HepG2 (cell line): ENCODE measurements around the gene UQCR11. TPM values are rescaled to one million over a fixed set of nuclear protein-coding genes. Genes with fewer than 3 reads are reported as not detected.

Source experiments
- ATF2 ChIP-seq: sonication (generic); formaldehyde crosslinking; IDR thresholded peaks from 2 replicates; pipeline ENCODE4 v1.4.0; 2020; ENCODE audit warnings: missing genetic modification reagents
- BHLHE40 ChIP-seq: IDR thresholded peaks from 2 replicates; pipeline ENCODE4 v1.6.1; 2011; ENCODE audit warnings: low read length, improper control_type of control experiment
- CHCHD3 ChIP-seq: sonication (generic); formaldehyde crosslinking; IDR thresholded peaks from 2 replicates; pipeline ENCODE4 v1.8.0; 2022; ENCODE audit warnings: mild to moderate bottlenecking, missing genetic modification reagents, moderate library complexity
- GRHL1 ChIP-seq: sonication (generic); formaldehyde crosslinking; conservative IDR thresholded peaks from 2 replicates; pipeline ENCODE4 v1.8.0; 2022; ENCODE audit warnings: missing genetic modification reagents
- HNF4A ChIP-seq: sonication (generic); formaldehyde crosslinking; IDR thresholded peaks from 2 replicates; pipeline ENCODE4 v1.4.0; 2020; ENCODE audit warnings: missing genetic modification reagents
- HNRNPK ChIP-seq: fragments of 200-400 bp; formaldehyde crosslinking; IDR thresholded peaks from 2 replicates; pipeline ENCODE4 v1.6.1; 2018; ENCODE audit warnings: low read length, low read depth, moderate library complexity, mild to moderate bottlenecking; ENCODE audit not compliant: poor library complexity, severe bottlenecking
- HOXD1 ChIP-seq: sonication (generic); formaldehyde crosslinking; IDR thresholded peaks from 2 replicates; pipeline ENCODE4 v1.5.0; 2020; ENCODE audit warnings: missing genetic modification reagents
- IRF2 ChIP-seq: IDR thresholded peaks from 2 replicates; pipeline ENCODE4 v1.6.1; 2018; ENCODE audit warnings: missing genetic modification reagents, missing compliant biosample characterization
- KAT7 ChIP-seq: IDR thresholded peaks from 2 replicates; pipeline ENCODE4 v1.6.1; 2018; ENCODE audit warnings: borderline replicate concordance, missing compliant biosample characterization
- SATB2 ChIP-seq: sonication (generic); formaldehyde crosslinking; IDR thresholded peaks from 2 replicates; pipeline ENCODE4 v1.5.0; 2020; ENCODE audit warnings: missing genetic modification reagents
- SOX6 ChIP-seq, 2 experiments: fragments of 450-650 bp in 1 of 2; sonication (generic) in 1 of 2; formaldehyde crosslinking in 1 of 2; IDR thresholded peaks; 2 replicates each; pipeline versions ENCODE4 v1.4.0 to v1.6.1; 2017 to 2020; ENCODE audit warnings: antibody characterized with exemption in 1 of 2, mild to moderate bottlenecking in 1 of 2, missing genetic modification reagents in 1 of 2
- SRSF4 ChIP-seq: fragments of 200-400 bp; formaldehyde crosslinking; IDR thresholded peaks from one replicate; pipeline ENCODE4 v1.6.1; 2018; ENCODE audit warnings: mild to moderate bottlenecking, low read depth, low read length, moderate library complexity; ENCODE audit not compliant: poor library complexity, severe bottlenecking
- SUZ12 ChIP-seq: fragments of 150-350 bp; IDR thresholded peaks from 2 replicates; pipeline ENCODE4 v1.6.1; 2014; ENCODE audit warnings: low read depth, low read length
- ZBTB7A ChIP-seq: sonication (generic); formaldehyde crosslinking; IDR thresholded peaks from 2 replicates; pipeline ENCODE4 v1.8.0; 2022; ENCODE audit warnings: mild to moderate bottlenecking, missing genetic modification reagents
- ZNF569 ChIP-seq: sonication (generic); formaldehyde crosslinking; IDR thresholded peaks from 2 replicates; pipeline ENCODE4 v1.5.0; 2020; ENCODE audit warnings: mild to moderate bottlenecking, missing genetic modification reagents, moderate library complexity, borderline replicate concordance
- ZNF572 ChIP-seq: sonication (generic); formaldehyde crosslinking; IDR thresholded peaks from 2 replicates; pipeline ENCODE4 v1.5.1; 2020; ENCODE audit warnings: mild to moderate bottlenecking, missing genetic modification reagents
- ZNF580 ChIP-seq: IDR thresholded peaks from 2 replicates; pipeline ENCODE4 v1.6.1; 2016; ENCODE audit warnings: low read depth, borderline replicate concordance
- ZNF83 ChIP-seq: sonication (generic); formaldehyde crosslinking; IDR thresholded peaks from 2 replicates; pipeline ENCODE4 v1.4.0; 2020; ENCODE audit warnings: missing genetic modification reagents, mild to moderate bottlenecking, borderline replicate concordance
- ZSCAN21 ChIP-seq: sonication (generic); formaldehyde crosslinking; IDR thresholded peaks from 2 replicates; pipeline ENCODE4 v1.8.0; 2022; ENCODE audit warnings: mild to moderate bottlenecking, missing genetic modification reagents, moderate library complexity, borderline replicate concordance
- polyA plus RNA-seq, 8 experiments: library from polyadenylated mRNA; depleted of rRNA in 3 of 8; stranded (reverse) in 7 of 8; unstranded in 1 of 8; fragments of >200 nt; fragmentation: Illumina TruSeq in 4 of 8; extraction: Trizol in 4 of 8; gene quantifications; 2 replicates each; pipeline versions ENCODE4 v1.2.1 to v1.2.3, GENCODE V29; 2011 to 2016; ENCODE audit warnings: low read depth in 4 of 8, missing spikeins in 1 of 8, mixed read lengths in 1 of 8; ENCODE audit not compliant: insufficient read depth in 1 of 8
- total RNA-seq, 5 experiments: library from RNA; depleted of rRNA; stranded (reverse); fragments of >200 nt; fragmentation: Illumina TruSeq; extraction: Trizol; gene quantifications; 2 replicates each; pipeline ENCODE4 v1.2.3, GENCODE V29; 2016; ENCODE audit warnings: low read depth in 1 of 5

Gene UQCR11
- total and polyA plus RNA-seq, 2 of the 13 experiments (the other 11 are each of a cell fraction or from before 2014, with no cell fraction given), result 125 to 214 TPM

DNA sequence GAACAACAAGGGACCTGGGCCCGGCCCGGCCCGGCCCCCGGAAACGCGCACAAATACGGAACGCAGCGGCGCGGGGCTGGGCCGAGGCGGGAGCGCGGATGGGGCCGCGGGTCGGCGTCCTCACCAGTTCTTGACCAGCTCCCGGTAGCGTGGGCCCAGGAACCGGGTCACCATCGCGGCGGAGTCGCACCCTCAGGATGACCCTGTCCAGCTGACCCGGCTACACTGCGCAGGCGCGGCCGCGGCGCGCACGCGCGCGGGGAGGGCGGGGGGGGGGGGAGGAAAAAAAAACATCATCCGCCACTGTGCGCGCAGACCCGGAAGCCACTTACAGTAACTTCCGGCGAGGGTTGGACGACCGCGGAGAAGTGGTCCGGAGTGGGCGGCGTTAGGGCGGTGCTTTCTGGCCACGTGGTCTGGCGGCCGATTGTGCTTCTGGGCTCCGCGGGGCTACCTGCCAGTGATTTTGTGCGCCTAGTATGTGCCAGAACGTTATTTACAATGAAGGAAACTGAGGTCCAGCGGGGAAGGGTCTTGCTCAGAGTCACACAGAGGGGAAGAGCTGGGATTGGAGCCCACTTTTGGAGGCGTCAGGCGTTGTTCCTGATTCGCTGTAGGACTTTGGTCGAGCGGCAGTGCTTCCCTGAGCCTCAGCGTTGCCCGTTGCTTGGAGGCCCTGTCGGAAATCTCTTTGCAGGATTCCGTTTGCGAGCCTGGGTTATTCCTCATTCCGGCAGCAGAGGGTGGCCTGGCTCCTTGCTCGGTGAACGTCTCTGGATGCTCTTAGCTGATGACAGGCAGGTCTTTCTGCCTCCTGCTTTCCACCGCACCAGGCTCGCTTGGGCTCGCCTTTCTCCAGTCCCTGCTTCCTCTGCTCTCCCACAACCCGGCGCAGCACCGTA, at the start of gene UQCR11 (continued):
- TF ChIP-seq ZSCAN21 (0 out of 2 replicates have a peak, but pooled peaks have one; percentile 40), HNF4A (CRISPR knock-in tag) (peak; percentile 73), IRF2 (CRISPR knock-in tag) (no peak), SATB2 (CRISPR knock-in tag) (no peak), GRHL1 (no peak), SUZ12 (no peak), HOXD1 (CRISPR knock-in tag) (no peak), CHCHD3 (peak; percentile 42; the same call in 1 of the 2 replicates), KAT7 (CRISPR knock-in tag) (peak; percentile 11; the same call in 1 of the 2 replicates), ATF2 (CRISPR knock-in tag) (peak; percentile 56), HNRNPK (peak; percentile 26), ZNF83 (CRISPR knock-in tag) (no peak; the same call in 1 of the 2 replicates), ZNF580 (CRISPR knock-in tag) (peak; percentile 71; the same call in 1 of the 2 replicates), SRSF4 (no peak), ZNF572 (0 out of 2 replicates have a peak, but pooled peaks have one; percentile 33), BHLHE40 (no peak), ZNF569 (CRISPR knock-in tag) (no peak), SOX6 (IDR thresholded peaks at IDR 0.05) (no peak), SOX6 (CRISPR knock-in tag; IDR thresholded peaks at IDR 0.05) (no peak), ZBTB7A (CRISPR knock-in tag) (no peak)
